ENCODE measurements around the gene EIF4E3. TPM values are rescaled to one million over a fixed set of nuclear protein-coding genes. Genes with fewer than 3 reads are reported as not detected.

EIF4E3 gene
- total RNA-seq, 4 donors from 2014 or later = 7.4 to 16.2 (median 10.2) TPM

DNA sequence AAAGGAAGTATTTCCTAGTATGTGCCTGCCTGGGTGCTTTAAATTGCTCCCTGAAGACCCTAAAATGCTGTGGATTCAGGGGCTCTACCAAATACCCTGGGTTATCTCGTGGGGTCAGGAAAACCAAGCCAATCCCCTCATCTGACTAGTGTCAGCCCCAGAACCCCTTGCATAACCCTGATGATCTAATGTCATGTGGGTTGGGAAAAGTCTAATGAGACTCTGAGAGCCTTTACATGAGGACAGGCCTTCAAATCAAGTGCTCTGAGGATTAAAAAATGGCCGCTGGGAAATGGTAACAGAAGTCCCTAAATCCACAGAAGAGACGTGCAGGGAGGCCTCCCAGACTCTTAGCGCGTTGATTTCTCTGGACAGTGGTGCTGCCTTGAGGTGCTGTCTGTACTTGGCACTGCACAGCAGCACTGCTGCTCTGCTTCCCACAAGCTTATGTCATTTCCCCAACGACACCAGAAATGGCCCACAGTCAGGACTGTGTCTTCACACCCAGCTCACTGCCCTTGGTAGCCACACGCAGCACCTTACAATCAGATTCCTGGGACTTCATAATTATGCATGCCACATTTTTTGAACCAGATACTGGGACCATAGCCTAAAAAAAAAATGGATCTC lies 16.6 kb downstream of the EIF4E3 start:
- TF ChIP-seq POLR2A (IDR thresholded peaks at IDR 0.05) = no peak
- TF ChIP-seq, protein P1, sequence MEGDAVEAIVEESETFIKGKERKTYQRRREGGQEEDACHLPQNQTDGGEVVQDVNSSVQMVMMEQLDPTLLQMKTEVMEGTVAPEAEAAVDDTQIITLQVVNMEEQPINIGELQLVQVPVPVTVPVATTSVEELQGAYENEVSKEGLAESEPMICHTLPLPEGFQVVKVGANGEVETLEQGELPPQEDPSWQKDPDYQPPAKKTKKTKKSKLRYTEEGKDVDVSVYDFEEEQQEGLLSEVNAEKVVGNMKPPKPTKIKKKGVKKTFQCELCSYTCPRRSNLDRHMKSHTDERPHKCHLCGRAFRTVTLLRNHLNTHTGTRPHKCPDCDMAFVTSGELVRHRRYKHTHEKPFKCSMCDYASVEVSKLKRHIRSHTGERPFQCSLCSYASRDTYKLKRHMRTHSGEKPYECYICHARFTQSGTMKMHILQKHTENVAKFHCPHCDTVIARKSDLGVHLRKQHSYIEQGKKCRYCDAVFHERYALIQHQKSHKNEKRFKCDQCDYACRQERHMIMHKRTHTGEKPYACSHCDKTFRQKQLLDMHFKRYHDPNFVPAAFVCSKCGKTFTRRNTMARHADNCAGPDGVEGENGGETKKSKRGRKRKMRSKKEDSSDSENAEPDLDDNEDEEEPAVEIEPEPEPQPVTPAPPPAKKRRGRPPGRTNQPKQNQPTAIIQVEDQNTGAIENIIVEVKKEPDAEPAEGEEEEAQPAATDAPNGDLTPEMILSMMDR (IDR thresholded peaks at IDR 0.05) = no peak
- 66 to 81% methylated on average over 7 of the region's 7 CpGs for WGBS, 2 donors
- intact Hi-C loops (cut with DNase I) = no loop called here
- H3K4me3 ChIP-seq = no peak overlapping the region
- H3K27me3 ChIP-seq = no peaks in the 10 kb centered on the region
- no peak for DNase-seq
- H3K4me1 ChIP-seq = peaks cover 0 to 11% (median 0%) of the 10 kb centered on the region in 3 donors
- no peaks in the 10 kb centered on the region for H3K9me3 ChIP-seq
- no peak overlapping the region for H3K27ac ChIP-seq
- peaks cover 0 to 48% (median 7%) of the 10 kb centered on the region in 3 donors for H3K36me3 ChIP-seq

DNA sequence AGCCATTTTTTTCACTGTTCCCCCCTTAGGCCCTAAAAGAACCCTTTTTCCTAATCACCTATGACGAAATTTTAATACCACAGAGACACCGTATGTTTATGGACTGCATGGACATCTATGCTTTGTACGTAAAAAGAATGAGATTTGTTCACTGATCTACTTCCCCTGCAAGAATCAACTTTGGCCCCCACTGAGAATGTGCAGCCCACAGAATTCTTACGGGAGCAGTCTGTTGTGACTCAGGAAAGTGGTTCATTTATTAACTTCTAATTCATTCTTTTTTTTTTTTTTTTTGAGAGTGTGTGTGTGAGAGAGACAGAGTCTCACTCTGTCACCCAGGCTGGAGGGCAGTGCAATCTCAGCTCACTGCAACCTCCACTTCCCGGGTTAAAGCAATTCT lies 17.6 kb downstream of the EIF4E3 start:
- no peak overlapping the region for H3K4me3 ChIP-seq
- 74 to 86% methylated on average over 5 of the region's 5 CpGs for WGBS, 2 donors
- intact Hi-C loops (cut with DNase I) = no loop called here
- peaks cover 0 to 18% (median 6%) of the 10 kb centered on the region in 3 donors for H3K4me1 ChIP-seq
- peaks cover 0 to 52% (median 7%) of the 10 kb centered on the region in 3 donors for H3K36me3 ChIP-seq
- H3K27ac ChIP-seq = no peak overlapping the region
- no peak for TF ChIP-seq POLR2A (IDR thresholded peaks at IDR 0.05)
- TF ChIP-seq, protein P1 (IDR thresholded peaks at IDR 0.05) = no peak
- H3K9me3 ChIP-seq = no peaks in the 10 kb centered on the region
- no peaks in the 10 kb centered on the region for H3K27me3 ChIP-seq
- no peak for DNase-seq

DNA sequence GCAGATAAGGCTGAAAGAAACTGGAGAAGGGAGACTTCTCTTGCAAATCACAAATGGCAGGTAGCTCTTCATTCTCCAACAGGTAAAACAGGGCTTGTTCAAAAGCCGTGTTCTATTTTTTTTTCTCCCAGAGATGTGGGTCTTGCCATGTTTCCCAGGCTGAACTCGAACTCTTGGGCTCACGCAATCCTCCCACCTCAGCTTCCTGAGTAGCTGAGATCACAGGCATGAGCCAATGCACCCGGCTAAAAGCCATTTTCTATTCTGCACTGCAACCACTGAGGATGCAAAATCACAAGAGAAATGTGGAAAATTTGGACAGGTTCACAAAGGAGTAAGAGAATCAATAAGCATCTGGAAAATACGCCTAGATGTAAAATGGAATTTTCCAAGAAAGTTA lies 19.5 kb downstream of the EIF4E3 start:
- WGBS, 2 donors = 75 to 78% methylated on average over 5 of the region's 5 CpGs
- Histone ChIP-seq H3K4me3 (no peak overlapping the region), H3K9me3 (no peaks in the 10 kb centered on the region), H3K27me3 (no peaks in the 10 kb centered on the region), H3K36me3 (peaks cover 0 to 52% (median 7%) of the 10 kb centered on the region in 3 donors), H3K27ac (no peak overlapping the region), H3K4me1 (peaks cover 0 to 16% (median 6%) of the 10 kb centered on the region in 3 donors)
- intact Hi-C loops (cut with DNase I) = no loop called here
- DNase-seq = no peak
- TF ChIP-seq, protein P1 (IDR thresholded peaks at IDR 0.05) = no peak
- no peak for TF ChIP-seq POLR2A (IDR thresholded peaks at IDR 0.05)

DNA sequence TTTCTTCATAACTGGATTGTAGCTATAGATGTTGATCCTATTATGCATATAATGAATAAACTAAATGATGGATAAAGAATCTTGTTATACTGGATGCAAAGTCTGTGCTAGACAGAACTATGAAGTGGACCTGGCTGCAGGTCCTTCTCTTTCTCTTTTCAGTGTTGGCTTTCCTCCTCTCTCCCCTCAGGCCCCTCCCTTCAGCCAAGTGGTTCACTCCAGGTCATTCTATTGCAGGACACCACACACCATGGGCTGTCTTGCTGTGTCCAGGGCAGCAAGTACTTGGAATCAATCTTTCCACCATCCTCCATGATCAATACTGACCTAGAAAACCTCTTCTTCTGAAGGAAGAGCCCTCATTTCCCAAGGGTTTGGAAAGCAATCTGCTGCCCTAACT lies 20.3 kb downstream of the EIF4E3 start:
- TF ChIP-seq, protein P1 (IDR thresholded peaks at IDR 0.05) = no peak
- H3K36me3 ChIP-seq = peaks cover 0 to 47% (median 7%) of the 10 kb centered on the region in 3 donors
- H3K4me3 ChIP-seq = no peak overlapping the region
- H3K27ac ChIP-seq = no peak overlapping the region
- peaks cover 0 to 12% (median 6%) of the 10 kb centered on the region in 3 donors for H3K4me1 ChIP-seq
- no peaks in the 10 kb centered on the region for H3K27me3 ChIP-seq
- H3K9me3 ChIP-seq = no peaks in the 10 kb centered on the region
- intact Hi-C loops (cut with DNase I) = no loop called here
- DNase-seq = no peak

DNA sequence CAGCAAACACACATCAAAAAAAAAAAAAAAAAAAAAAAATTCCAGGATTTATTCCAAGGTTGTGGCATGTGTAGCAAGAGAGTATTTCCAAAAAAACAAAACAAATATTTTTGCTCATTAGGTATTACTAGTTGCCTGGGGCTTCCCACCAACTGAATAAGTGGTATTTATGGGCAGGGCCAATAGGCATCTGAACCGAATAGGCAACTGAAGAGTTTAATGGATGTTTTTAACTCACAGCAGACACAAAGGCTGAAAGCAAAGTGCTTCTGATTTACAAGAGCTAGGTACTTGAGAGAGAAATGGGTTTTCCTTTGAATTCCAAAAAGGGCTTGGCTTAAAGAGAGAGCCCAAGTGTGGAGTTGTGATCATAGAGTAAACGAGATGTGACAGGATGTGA lies 21.4 kb downstream of the EIF4E3 start:
- H3K4me3 ChIP-seq = no peak overlapping the region
- no peaks in the 10 kb centered on the region for H3K9me3 ChIP-seq
- no peak overlapping the region for H3K27ac ChIP-seq
- peaks cover 0 to 12% (median 6%) of the 10 kb centered on the region in 3 donors for H3K4me1 ChIP-seq
- DNase-seq = no peak
- H3K36me3 ChIP-seq = peaks cover 0 to 36% (median 0%) of the 10 kb centered on the region in 3 donors
- 53% methylated on average over 2 of the region's 2 CpGs for WGBS, 2 donors
- no peak for TF ChIP-seq POLR2A (IDR thresholded peaks at IDR 0.05)
- TF ChIP-seq, protein P1 (IDR thresholded peaks at IDR 0.05) = no peak
- intact Hi-C loops (cut with DNase I) = no loop called here
- no peaks in the 10 kb centered on the region for H3K27me3 ChIP-seq
